GF-D8 (cell line): Measurements from ENCODE around the gene FRRS1.

Source experiments
- DNase-seq: peaks from one replicate; lab custom pipeline; 2025; lab: John Stamatoyannopoulos, UW

FRRS1 gene

GRCh38 chr1:99675994-99676393, 90.4 kb downstream of the FRRS1 start:
- DNase-seq = no peak

GRCh38 chr1:99675292-99675691, 91.1 kb downstream of the FRRS1 start:
- DNase-seq = no peak

- DNase-seq = no peak
These were observed 92.0 kb downstream of the FRRS1 start for GRCh38 chr1:99674115-99675064.

- DNase-seq = no peak
These were observed 93.1 kb downstream of the FRRS1 start for GRCh38 chr1:99673315-99673714.

- no peak for DNase-seq
These were observed 93.8 kb downstream of the FRRS1 start for GRCh38 chr1:99672530-99673213.

GRCh38 chr1:99672038-99672437, 94.4 kb downstream of the FRRS1 start:
- no peak for DNase-seq

GRCh38 chr1:99670583-99670982, 95.9 kb downstream of the FRRS1 start:
- DNase-seq = no peak

GRCh38 chr1:99669821-99670220, 96.6 kb downstream of the FRRS1 start:
- no peak for DNase-seq

- no peak for DNase-seq
These were observed 97.1 kb downstream of the FRRS1 start for GRCh38 chr1:99669376-99669775.

- DNase-seq = no peak
These were observed 101.2 kb downstream of the FRRS1 start for GRCh38 chr1:99665212-99665611.

GRCh38 chr1:99663501-99663900, 102.9 kb downstream of the FRRS1 start:
- no peak for DNase-seq

- DNase-seq = no peak
These were observed 103.8 kb downstream of the FRRS1 start for GRCh38 chr1:99662539-99663080.

GRCh38 chr1:99661780-99662179, 104.7 kb downstream of the FRRS1 start:
- no peak for DNase-seq

GRCh38 chr1:99660496-99660895, 105.9 kb downstream of the FRRS1 start:
- no peak for DNase-seq

GRCh38 chr1:99659755-99660210, 106.7 kb downstream of the FRRS1 start:
- no peak for DNase-seq
